PC-3 (cell line): Measurements from ENCODE around the gene RNF125.

Experiments used
- EZH2 ChIP-seq: fragments of 300-600 bp; sonication (generic); IDR thresholded peaks from one replicate; pipeline ENCODE4 v1.6.1; 2017; ENCODE audit warnings: antibody characterized with exemption, mild to moderate bottlenecking, low read length; ENCODE audit not compliant: unreplicated experiment
- TF ChIP-seq, protein P1 (sequence below): fragments of 300-600 bp; sonication (generic); conservative IDR thresholded peaks from 2 replicates; pipeline ENCODE4 v1.5.1; 2017; ENCODE audit warnings: antibody characterized with exemption, low read depth, mild to moderate bottlenecking, low read length

DNA sequence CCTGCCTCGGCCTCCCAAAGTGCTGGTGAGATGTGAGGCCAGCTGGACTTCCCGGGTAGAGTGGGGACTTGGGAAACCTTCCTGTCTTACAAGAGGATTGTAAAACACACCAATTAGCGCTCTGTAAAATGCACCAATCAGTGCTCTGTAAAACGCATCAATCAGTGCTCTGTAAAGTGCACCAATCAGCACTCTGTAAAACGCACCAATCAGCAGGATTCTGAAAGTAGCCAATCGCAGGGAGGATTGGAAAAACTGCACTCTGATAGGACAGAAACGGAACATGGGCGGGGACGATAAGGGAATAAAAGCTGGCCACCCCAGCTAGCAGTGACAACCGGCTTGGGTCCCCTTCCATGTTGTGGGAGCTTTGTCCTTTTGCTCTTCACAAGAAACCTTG is 19.0 kb downstream of the RNF125 start:
- TF ChIP-seq, protein P1, sequence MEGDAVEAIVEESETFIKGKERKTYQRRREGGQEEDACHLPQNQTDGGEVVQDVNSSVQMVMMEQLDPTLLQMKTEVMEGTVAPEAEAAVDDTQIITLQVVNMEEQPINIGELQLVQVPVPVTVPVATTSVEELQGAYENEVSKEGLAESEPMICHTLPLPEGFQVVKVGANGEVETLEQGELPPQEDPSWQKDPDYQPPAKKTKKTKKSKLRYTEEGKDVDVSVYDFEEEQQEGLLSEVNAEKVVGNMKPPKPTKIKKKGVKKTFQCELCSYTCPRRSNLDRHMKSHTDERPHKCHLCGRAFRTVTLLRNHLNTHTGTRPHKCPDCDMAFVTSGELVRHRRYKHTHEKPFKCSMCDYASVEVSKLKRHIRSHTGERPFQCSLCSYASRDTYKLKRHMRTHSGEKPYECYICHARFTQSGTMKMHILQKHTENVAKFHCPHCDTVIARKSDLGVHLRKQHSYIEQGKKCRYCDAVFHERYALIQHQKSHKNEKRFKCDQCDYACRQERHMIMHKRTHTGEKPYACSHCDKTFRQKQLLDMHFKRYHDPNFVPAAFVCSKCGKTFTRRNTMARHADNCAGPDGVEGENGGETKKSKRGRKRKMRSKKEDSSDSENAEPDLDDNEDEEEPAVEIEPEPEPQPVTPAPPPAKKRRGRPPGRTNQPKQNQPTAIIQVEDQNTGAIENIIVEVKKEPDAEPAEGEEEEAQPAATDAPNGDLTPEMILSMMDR: no peak
- no peak for TF ChIP-seq EZH2
